Activated naive CD4-positive, alpha-beta T cell treated with anti-CD3 and anti-CD28 coated beads, Interleukin-2, amount 50 U/mL, for 72 hours (primary cell): Measurements from ENCODE around the gene TTC39A. TPM values are rescaled to one million over a fixed set of nuclear protein-coding genes. Genes with fewer than 3 reads are reported as not detected.
A peak's percentile ranks its signal among the peaks of the same experiment; 100 is the strongest.

Source experiments
- ATAC-seq, 2 donors: fragments of 150-1000 bp; cut with Tn5 transposase; 2 replicates each; pipeline ENCODE4 v1.10.0; 2021; ENCODE audit warnings: mild to moderate bottlenecking in 2 of 2, moderate library complexity in 2 of 2
- DNase-seq, 2 donors: peaks; one replicate each; pipeline ENCODE4 v3.0.0; 2021 to 2022; ENCODE audit warnings: low spot score in 2 of 2
- H3K27ac Mint-ChIP-seq, 2 donors: one replicate each; pipeline ENCODE4 v1.8.0; 2022; ENCODE audit warnings: mild to moderate bottlenecking in 2 of 2, mixed read lengths in 2 of 2
- H3K36me3 Mint-ChIP-seq, 2 donors: one replicate each; pipeline ENCODE4 v1.8.0; 2022; ENCODE audit warnings: mixed read lengths in 2 of 2
- H3K9me3 Mint-ChIP-seq, 2 donors: one replicate each; pipeline ENCODE4 v1.8.0; 2022; ENCODE audit warnings: mixed read lengths in 2 of 2
- total RNA-seq, 2 donors: library from RNA; stranded (reverse); gene quantifications; one replicate each; pipeline ENCODE4 v1.2.3, GENCODE V29; 2022

Gene TTC39A
- total RNA-seq, result 1 to 10 TPM in 1 of 2 donors, under 1 TPM in 1; 0.61 to 1.1 TPM

- DNase-seq (no peak), ATAC-seq (peak; percentile 25 to 40)
- H3K9me3 Mint-ChIP-seq, result no peaks in the 10 kb centered on the region
- H3K36me3 Mint-ChIP-seq, result peaks cover 5 to 8% of the 10 kb centered on the region in 2 donors
- H3K27ac Mint-ChIP-seq, result no peak within 1 kb of the TSS
These were observed at the start of gene TTC39A for GRCh38 chr1:51330331-51331201. TSS of gene TTC39A (minus strand) at chr1:51330562. CDS start at chr1:51330477, 85 bp downstream.

- H3K27ac Mint-ChIP-seq, result no peak overlapping the region
- DNase-seq (no peak), ATAC-seq (no peak)
- no peaks in the 10 kb centered on the region for H3K9me3 Mint-ChIP-seq
- H3K36me3 Mint-ChIP-seq, result peaks cover 18 to 38% of the 10 kb centered on the region in 2 donors
These were observed 48.5 kb upstream of the TTC39A start for GRCh38 chr1:51378871-51379270.

GRCh38 chr1:51373898-51374297 lies 43.5 kb upstream of the TTC39A start:
- ATAC-seq (no peak), DNase-seq (no peak)
- Mint-ChIP-seq H3K36me3 (peaks cover 15% of the 10 kb centered on the region in 2 donors), H3K9me3 (no peaks in the 10 kb centered on the region), H3K27ac (peak overlapping the region in 1 of 2 donors; percentile 14)

GRCh38 chr1:51372561-51372960 lies 42.2 kb upstream of the TTC39A start:
- Mint-ChIP-seq H3K9me3 (no peaks in the 10 kb centered on the region), H3K27ac (peak overlapping the region in 1 of 2 donors; percentile 3), H3K36me3 (peaks cover 14 to 15% of the 10 kb centered on the region in 2 donors)
- DNase-seq, result no peak
- peak in 1 of 2 donors; percentile 47 for ATAC-seq

GRCh38 chr1:51369171-51369570 lies 38.8 kb upstream of the TTC39A start:
- DNase-seq (no peak), ATAC-seq (no peak)
- Mint-ChIP-seq H3K36me3 (peaks cover 0 to 13% of the 10 kb centered on the region in 2 donors), H3K27ac (no peak overlapping the region), H3K9me3 (no peaks in the 10 kb centered on the region)

GRCh38 chr1:51365774-51366173 lies 35.4 kb upstream of the TTC39A start:
- no peaks in the 10 kb centered on the region for H3K9me3 Mint-ChIP-seq
- H3K36me3 Mint-ChIP-seq, result peaks cover 0 to 4% of the 10 kb centered on the region in 2 donors
- DNase-seq, result no peak
- H3K27ac Mint-ChIP-seq, result no peak overlapping the region
- ATAC-seq, result no peak

- ATAC-seq (no peak), DNase-seq (no peak)
- H3K9me3 Mint-ChIP-seq, result no peaks in the 10 kb centered on the region
- peaks cover 5 to 7% of the 10 kb centered on the region in 2 donors for H3K36me3 Mint-ChIP-seq
- H3K27ac Mint-ChIP-seq, result no peak overlapping the region
These were observed 29.5 kb upstream of the TTC39A start for GRCh38 chr1:51359879-51360278.

GRCh38 chr1:51355382-51355781 lies 25.0 kb upstream of the TTC39A start:
- Mint-ChIP-seq H3K27ac (no peak overlapping the region), H3K36me3 (peaks cover 5 to 7% of the 10 kb centered on the region in 2 donors), H3K9me3 (no peaks in the 10 kb centered on the region)
- DNase-seq (no peak), ATAC-seq (no peak)

GRCh38 chr1:51354416-51354815 lies 24.1 kb upstream of the TTC39A start:
- no peak for DNase-seq
- H3K36me3 Mint-ChIP-seq, result peaks cover 5 to 7% of the 10 kb centered on the region in 2 donors
- H3K27ac Mint-ChIP-seq, result no peak overlapping the region
- no peaks in the 10 kb centered on the region for H3K9me3 Mint-ChIP-seq
- no peak for ATAC-seq

GRCh38 chr1:51351907-51352306 lies 21.5 kb upstream of the TTC39A start:
- ATAC-seq, result no peak
- Mint-ChIP-seq H3K9me3 (no peaks in the 10 kb centered on the region), H3K36me3 (peaks cover 5 to 7% of the 10 kb centered on the region in 2 donors), H3K27ac (peak overlapping the region in 1 of 2 donors; percentile 1)
- DNase-seq, result no peak

GRCh38 chr1:51349862-51350261 lies 19.5 kb upstream of the TTC39A start:
- Mint-ChIP-seq H3K36me3 (no peaks in the 10 kb centered on the region), H3K27ac (no peak overlapping the region), H3K9me3 (no peaks in the 10 kb centered on the region)
- no peak for DNase-seq
- ATAC-seq, result no peak

GRCh38 chr1:51348147-51348527 lies 17.8 kb upstream of the TTC39A start:
- peak overlapping the region in 1 of 2 donors; percentile 15 for H3K27ac Mint-ChIP-seq
- DNase-seq (no peak), ATAC-seq (no peak)
- H3K9me3 Mint-ChIP-seq, result no peaks in the 10 kb centered on the region
- peaks cover 0 to 5% of the 10 kb centered on the region in 2 donors for H3K36me3 Mint-ChIP-seq

GRCh38 chr1:51347398-51348146 lies 17.2 kb upstream of the TTC39A start:
- Mint-ChIP-seq H3K27ac (no peak overlapping the region), H3K9me3 (no peaks in the 10 kb centered on the region), H3K36me3 (peaks cover 0 to 10% of the 10 kb centered on the region in 2 donors)
- DNase-seq (no peak), ATAC-seq (no peak)

GRCh38 chr1:51346086-51346942 lies 16.0 kb upstream of the TTC39A start:
- Mint-ChIP-seq H3K9me3 (no peaks in the 10 kb centered on the region), H3K36me3 (peaks cover 0 to 10% of the 10 kb centered on the region in 2 donors), H3K27ac (no peak overlapping the region)
- ATAC-seq (no peak), DNase-seq (no peak)

- no peaks in the 10 kb centered on the region for H3K9me3 Mint-ChIP-seq
- ATAC-seq (no peak), DNase-seq (no peak)
- H3K36me3 Mint-ChIP-seq, result peaks cover 0 to 10% of the 10 kb centered on the region in 2 donors
- H3K27ac Mint-ChIP-seq, result no peak overlapping the region
These were observed 14.9 kb upstream of the TTC39A start for GRCh38 chr1:51345300-51345687.

GRCh38 chr1:51344602-51345299 lies 14.4 kb upstream of the TTC39A start:
- Mint-ChIP-seq H3K9me3 (no peaks in the 10 kb centered on the region), H3K36me3 (peaks cover 0 to 10% of the 10 kb centered on the region in 2 donors), H3K27ac (no peak overlapping the region)
- peak in 1 of 2 donors; percentile 23 for ATAC-seq
- DNase-seq, result no peak
